ENCODE measurements around the gene CAP1. TPM values are rescaled to one million over a fixed set of nuclear protein-coding genes. Genes with fewer than 3 reads are reported as not detected.
"Not testable (repeated sequence)": the region's sequence is repeated elsewhere in the genome, so short reads cannot be mapped to it uniquely, and the experiment has no call there.

Gene CAP1
- total RNA-seq, 1 donor from 2014 or later = 734 TPM

DNA sequence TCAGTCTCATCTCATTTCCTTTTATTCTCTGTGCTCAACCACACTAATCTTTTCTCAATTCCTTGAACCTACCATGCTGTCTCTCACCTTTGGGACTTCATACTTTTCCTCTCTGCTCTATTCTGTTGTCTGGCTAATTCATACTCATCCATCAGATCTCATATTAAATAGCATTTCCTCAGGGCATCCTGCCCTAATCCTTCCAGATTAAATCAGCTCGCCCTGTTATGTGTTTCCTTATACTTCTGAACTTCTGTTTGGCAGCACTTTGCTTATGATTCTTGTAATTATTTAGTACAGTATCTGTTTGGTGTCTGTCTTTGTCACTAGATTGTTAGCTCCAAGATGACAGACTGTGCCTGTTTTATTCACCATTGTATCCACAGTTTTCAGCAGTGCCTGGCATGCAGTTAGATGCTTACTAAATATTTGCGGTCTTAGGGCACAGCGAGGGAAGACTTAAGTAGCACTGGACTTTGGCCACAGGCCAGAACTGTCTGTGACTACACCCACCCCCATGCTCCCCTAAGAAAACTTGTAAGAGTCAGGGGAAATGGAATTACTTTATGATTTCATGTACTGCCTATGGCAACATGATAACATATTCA is 9.9 kb upstream of the CAP1 start:
- intact Hi-C loops (cut with micrococcal nuclease) = no loop called here

DNA sequence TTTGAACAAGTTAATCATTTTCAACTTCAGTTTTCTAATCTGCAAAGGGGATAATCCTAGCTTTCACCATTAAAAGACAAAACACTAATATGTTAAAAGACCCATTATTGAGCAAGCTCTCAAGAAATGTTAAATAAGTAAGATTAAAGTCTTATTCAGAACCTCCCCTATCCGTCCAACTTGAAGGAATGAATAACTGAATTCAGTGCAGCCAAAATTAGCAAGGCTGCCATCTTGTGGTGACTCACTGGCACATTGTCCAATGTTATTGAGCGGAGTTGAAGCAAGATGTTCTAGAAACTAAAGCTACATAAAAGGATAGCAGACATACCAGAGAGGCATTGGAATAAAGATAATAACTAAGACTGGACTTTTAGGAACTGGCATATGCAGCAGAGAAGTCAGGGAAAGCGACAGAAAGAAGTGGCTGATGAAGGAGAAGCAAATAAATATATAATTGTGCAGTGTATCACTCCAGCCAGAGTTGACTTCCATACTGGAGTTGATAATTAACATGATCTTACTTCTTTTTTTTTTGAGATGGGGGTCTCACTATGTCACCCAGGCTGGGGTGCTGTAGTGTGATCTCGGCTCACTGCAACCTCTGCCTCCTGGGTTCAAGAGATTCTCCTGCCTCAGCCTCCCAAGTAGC is 8.2 kb upstream of the CAP1 start:
- intact Hi-C loops (cut with micrococcal nuclease) = loop anchor here (1.0 kb wide), 3 partner anchors 59 to 215 kb away; no protein-coding TSS in a partner anchor

DNA sequence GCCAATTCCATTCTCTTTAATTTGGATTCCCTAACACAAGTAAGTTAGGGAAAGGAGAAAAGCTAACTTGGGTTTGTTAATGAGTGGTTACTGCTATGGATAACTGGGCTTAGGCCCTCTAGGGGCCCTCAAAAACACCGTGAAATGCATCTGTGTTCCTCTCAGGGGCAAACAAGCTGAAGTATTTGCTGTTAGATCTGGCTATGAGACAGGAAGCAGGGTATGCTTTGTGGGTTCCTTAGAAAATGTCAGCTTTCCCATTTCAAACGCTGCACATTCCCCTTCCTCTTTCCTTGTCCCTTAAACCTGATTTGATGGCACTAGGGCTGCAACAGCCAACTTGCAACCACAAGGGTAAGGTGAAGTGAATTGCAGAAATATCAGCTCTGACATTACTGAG is 5.7 kb upstream of the CAP1 start:
- intact Hi-C loops (cut with micrococcal nuclease) = no loop called here

DNA sequence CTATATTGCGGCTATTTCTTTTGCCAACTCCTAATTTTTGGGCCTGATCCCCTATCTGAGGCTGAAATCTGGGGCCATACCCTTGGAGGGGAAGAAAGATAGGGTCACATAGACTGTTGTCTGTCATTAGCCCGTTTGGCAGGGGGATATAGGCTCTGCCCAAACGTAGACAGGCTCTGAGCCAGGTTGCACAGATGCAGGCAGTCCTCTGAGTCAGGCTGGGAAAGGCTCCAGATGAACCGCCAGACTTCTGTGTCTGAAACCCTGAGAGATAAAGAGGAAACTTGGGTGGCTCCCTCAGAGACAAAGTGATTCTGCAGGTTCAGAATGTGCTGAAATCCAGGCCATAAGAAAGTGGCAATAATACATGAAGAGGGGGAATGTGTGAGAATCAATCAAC is 4.0 kb upstream of the CAP1 start:
- intact Hi-C loops (cut with micrococcal nuclease) = no loop called here

DNA sequence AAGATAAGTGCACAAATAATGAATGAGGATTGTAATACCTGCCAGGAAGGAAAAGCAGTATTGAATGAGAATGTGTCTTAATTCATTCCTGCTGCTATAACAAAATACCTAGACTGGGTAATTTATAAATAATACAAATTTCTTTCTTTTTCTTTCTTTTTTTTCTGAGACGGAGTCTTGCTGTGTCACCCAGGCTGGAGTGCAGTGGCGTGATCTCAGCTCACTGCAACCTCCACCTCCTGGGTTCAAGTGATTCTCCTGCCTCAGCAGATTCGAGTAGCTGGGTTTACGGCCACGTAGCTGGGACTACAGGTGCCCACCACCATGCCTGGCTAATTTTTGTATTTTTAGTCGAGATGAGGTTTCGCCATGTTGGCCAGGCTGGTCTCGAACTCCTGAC is 3.3 kb upstream of the CAP1 start:
- intact Hi-C loops (cut with micrococcal nuclease) = not testable (repeated sequence)

DNA sequence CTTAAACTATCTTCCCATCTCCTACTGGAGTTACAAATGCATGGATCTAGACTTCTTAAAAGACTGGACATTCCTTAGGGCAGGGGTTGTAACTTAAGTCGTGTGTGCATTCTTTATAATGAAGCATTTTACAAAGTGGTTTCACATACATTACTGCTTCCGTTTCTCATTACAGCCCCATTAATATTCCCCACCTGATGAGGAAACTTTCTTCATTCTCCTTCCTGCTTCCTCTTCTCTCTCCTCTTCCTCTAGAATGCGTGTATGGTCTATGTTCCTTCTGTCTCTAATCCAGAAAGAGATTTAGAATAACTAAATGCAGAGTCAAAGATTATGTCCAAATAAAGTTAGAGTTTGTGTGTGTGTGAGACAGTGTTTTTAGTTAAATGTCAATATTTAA is 1.8 kb upstream of the CAP1 start:
- intact Hi-C loops (cut with micrococcal nuclease) = loop anchor here (1.0 kb wide), 1 partner anchor 59 kb away; the partner anchor contains the start of gene PPT1

DNA sequence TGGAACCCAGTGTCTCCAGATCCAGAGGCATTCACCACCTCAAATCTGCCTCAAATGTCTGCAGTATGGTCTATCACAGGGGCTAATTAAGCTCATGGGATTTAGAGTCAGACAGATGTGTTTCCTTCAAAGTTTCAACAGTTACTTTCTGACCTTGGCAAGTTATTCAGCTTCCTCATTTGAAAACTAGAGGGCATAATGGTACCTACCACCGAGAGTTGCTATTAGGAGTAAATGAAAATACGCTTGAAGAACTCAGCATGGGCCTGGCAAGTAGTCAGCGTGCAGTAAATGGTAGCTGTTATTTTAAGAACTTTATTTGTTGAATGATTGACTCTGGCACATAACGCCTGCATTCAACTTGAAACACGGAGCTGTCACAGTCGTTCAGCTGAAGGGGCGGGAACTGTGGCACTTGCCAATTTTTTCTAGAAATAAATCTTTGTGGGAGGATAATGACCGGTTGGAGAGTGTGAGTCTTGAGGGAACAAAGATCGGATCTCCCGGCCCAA is 1.2 kb upstream of the CAP1 start:
- intact Hi-C loops (cut with micrococcal nuclease) = loop anchor here (1.0 kb wide), 1 partner anchor 58 kb away; the partner anchor contains the start of gene PPT1

DNA sequence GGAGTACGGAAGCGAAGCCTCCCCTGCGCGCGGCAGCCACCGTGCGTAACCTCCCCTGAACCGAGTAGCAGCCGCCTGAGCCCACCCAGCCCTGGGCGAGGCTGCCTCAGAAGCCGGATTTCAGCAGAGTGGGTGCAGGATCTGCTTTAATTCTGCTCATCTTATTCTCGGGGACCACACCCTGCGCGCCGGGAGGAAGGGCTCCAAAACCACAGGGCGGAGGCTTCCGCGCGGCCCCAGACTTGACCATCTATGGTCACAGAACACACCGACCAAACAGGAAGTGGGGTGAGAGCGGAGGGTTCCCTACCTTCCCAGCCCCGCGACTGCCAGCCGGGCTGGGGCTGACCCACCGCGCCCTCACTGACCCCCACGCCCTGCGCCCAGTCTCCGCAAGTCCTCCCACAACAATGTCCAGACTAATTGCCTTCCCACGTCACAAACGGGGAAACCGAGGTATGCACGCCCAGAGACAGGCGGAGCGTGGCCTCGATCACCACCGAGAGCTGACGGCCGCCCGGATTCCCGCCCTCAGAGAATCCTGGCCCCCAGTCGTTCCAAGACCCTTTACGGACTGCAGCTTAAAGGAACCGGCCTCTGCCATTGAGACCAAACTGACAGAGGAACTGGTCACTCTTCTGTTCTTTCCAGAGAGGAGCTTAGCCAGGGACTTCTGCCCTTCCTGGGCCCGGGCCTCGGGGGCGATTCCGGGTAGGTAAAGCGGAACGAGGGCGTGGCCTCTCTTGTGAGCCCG is 595 bp upstream of the CAP1 start:
- intact Hi-C loops (cut with micrococcal nuclease) = loop anchor here (1.0 to 10.0 kb wide), 13 partner anchors 19 to 941 kb away; partner anchors contain the start of genes MFSD2A, NFYC, PPIE and PPT1

DNA sequence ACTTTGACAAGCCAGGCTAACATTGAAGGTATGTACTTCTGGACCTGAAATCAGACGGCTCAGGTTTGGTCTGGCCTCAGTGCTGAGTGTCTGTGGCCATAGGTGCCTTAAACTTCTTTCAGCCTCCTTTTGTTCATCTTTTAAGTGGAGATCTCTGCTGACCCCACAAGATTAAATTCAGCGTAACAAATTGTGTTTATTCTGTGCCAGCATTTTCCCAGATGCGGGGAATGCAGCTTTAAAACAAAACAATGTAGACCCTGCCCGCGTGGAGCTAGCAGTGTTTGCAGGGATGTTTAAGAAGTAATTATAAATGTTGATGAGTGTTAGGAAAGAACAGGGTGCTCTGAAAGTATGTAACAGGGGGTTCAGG is 923 bp downstream of the CAP1 start:
- intact Hi-C loops (cut with micrococcal nuclease) = loop anchor here (1.0 to 10.0 kb wide), 9 partner anchors 8 to 939 kb away; partner anchors contain the start of genes NFYC, PPIE and RLF

DNA sequence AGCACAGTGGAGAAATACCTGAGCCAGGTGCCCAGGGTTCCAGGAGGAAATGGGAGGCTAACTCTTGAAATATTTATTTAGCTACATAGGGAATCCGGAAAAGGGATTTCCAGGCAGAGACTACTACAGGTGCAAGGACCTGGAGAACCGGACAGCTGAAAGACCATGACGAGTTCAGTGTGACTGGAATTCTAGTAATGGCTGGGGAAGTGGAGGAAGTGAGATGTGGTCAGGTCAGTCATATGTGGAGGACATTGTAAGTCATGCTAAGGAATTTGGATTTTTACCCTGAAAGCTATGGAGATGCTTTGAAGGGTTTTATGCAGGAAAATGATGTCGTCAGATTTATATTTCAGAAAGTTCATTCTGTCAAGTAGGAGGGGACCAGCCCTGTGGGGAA is 1.8 kb downstream of the CAP1 start:
- intact Hi-C loops (cut with micrococcal nuclease) = loop anchor here (5.0 to 10.0 kb wide), 5 partner anchors 35 to 848 kb away; partner anchors contain the start of genes NFYC and RLF

DNA sequence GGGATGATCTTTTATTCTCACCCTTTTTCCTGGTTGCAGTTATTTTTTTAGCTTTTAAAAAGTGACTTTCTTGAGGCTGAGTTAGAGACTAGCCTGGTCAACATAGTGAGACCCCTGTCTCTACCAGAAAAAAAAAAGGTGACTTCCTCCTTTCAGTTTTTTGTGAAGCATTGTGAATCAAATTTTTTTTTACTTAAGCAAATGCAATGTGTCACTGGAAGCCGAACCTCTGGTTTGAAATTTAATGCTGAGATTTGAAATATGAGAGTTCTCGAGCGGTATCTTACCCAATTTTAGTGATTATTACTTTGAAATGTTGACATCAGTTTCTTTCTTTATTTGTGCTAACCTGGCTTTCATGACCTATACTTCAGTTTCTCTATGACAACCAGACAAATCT is 3.6 kb downstream of the CAP1 start:
- intact Hi-C loops (cut with micrococcal nuclease) = loop anchor here (5.0 to 10.0 kb wide), 5 partner anchors 33 to 849 kb away; partner anchors contain the start of genes NFYC and RLF

DNA sequence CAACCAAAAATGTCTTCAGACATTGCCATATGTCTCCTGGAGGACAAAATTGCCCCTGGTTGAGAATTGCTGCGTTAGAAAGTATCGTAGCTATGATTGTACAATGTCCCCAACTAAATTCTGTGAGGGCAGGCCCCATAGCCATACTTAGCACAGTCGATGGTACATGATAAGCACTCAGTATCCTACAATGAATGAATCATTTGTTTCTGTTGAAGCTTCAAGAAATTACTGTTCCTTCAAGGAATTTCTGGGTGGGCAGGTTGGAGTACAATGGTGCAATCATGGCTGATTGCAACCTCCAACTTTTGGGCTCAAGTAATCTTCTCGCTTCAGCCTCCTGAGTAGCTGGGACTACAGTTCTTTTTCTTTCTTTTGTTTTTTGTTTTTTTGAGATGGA is 4.7 kb downstream of the CAP1 start:
- intact Hi-C loops (cut with micrococcal nuclease) = loop anchor here (10.0 kb wide), 1 partner anchor 850 kb away; no protein-coding TSS in a partner anchor

DNA sequence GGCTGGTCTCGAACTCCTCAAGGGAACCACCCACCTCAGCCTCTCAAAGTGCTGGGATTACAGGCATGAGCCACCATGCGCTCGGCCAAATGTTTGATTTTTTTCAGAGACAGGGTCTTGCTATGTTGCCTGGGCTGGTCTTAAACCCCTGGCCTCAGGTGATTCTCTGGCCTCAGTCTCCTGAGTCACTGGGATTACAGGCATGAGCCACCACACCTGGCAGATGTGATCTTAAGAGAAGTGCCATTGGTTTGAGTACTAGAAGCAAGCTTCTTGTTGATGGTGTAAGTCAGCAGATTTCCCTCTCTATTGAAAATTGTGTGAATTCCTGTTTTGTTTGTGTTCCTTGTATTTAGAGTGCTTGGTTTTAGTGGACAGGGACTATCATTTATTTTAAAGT is 5.2 kb downstream of the CAP1 start:
- intact Hi-C loops (cut with micrococcal nuclease) = loop anchor here (10.0 kb wide), 1 partner anchor 851 kb away; no protein-coding TSS in a partner anchor

DNA sequence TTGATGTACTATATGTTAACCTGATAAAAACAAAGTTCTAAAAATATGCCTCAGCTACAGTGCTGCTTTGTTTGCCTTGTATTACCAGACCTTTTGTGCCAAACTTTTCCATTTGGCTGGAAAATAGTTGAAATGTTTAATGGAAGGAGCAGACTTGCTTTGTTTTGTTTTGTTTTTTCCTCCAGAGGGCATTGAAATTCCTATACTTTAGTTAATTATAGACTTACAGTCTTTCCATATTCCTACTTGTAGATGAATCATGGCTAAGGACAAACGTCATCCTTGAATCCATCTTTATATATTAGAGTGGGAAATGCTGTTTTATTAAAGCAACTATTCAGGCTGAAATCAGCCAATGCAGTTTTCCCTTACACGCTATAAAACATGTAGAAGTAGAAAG is 6.7 kb downstream of the CAP1 start:
- intact Hi-C loops (cut with micrococcal nuclease) = loop anchor here (10.0 kb wide), 1 partner anchor 852 kb away; no protein-coding TSS in a partner anchor

DNA sequence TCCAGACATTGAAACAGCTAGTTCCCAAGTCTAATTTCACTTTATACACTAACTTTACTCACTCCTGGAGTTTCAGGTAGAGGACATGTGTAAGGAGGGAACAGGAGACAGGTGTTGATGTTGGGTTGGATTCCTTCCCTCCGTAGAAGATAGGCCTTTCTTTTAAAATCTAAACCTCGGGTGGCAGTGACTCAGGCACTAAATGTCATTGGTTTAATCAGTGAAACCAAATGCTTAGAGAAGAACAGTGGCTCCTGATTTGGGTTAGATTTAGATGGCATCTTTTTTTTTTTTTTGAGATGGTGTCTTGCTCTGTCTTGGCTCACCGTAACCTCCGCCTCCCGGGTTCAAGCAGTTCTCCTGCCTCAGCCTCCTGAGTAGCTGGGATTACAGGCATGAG is 7.2 kb downstream of the CAP1 start:
- intact Hi-C loops (cut with micrococcal nuclease) = loop anchor here (2.0 to 10.0 kb wide), 2 partner anchors 853 to 931 kb away; partner anchors contain the start of gene CTPS1

DNA sequence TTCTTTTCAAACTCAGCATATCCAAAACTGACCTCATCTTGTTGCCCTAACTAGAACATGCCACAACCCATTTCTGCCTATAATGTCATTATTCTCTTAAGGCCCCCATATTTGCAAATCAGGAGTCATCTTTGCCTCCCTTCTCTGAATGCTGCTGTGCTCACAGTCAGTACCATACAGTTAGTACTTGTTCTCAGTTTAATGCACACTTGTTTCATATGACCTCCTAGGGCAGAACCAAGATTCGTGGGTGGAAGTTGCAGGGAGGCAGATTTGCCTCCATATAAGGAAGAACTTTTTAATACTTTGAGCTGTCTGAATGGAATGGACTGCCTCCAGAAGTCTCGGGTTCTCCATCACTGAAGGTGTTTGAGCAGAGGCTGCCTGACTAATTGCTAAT is 9.2 kb downstream of the CAP1 start:
- intact Hi-C loops (cut with micrococcal nuclease) = loop anchor here (1.0 to 10.0 kb wide), 4 partner anchors 8 to 929 kb away; partner anchors contain the start of gene CTPS1

DNA sequence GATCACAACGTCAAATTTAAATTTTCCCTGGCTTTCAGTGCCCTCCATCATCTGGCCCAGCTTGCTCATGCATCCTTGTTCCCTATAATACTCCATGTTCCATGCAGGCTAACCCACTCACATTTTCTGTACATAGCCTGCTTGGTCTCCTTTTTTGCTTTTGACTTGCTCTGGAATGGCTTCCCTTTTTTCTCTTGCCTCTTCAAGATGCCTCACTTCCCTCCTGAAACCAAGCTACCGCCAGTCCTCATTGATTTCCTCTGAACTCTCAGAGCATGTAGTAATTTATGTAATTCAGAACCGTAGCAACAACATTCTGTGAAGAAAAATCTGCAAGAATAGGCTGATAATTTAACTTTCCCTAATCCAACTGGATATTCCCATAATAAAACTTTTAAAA is 10.3 kb downstream of the CAP1 start:
- intact Hi-C loops (cut with micrococcal nuclease) = loop anchor here (1.0 kb wide), 1 partner anchor 8 kb away; no protein-coding TSS in a partner anchor

DNA sequence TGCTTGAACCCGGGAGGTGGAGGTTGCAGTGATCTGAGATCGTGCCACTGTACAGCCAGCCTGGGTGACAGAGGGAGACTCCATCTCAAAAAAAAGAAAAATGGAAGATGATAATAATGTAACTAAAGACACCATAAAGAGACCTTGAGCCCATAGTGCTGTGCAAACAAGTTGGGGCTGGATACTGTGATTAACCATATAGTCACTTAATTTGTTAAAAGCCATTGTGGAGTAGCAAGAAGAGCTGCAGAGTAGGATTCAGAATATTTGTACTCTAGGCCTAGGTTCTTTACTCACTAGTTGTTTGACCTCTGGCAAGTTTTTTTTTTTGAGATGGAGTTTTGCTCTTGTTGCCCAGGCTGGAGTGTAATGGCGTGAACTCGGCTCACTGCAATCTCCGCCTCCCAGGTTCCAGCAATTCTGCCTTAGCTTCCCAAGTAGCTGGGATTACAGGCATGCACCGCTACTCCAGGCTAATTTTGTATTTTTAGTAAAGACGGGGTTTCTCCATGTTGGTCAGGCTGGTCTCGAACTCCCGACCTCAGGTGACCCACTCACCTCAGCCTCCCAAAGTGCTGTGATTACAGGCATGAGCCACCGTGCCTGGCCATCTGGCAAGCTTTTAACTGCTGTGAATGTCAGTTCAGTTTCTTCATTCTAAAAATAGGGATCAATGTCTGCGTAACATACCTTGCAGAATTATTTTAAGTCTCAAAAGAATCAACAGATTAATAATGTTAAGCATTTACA is 12.8 kb downstream of the CAP1 start:
- intact Hi-C loops (cut with micrococcal nuclease) = no loop called here

DNA sequence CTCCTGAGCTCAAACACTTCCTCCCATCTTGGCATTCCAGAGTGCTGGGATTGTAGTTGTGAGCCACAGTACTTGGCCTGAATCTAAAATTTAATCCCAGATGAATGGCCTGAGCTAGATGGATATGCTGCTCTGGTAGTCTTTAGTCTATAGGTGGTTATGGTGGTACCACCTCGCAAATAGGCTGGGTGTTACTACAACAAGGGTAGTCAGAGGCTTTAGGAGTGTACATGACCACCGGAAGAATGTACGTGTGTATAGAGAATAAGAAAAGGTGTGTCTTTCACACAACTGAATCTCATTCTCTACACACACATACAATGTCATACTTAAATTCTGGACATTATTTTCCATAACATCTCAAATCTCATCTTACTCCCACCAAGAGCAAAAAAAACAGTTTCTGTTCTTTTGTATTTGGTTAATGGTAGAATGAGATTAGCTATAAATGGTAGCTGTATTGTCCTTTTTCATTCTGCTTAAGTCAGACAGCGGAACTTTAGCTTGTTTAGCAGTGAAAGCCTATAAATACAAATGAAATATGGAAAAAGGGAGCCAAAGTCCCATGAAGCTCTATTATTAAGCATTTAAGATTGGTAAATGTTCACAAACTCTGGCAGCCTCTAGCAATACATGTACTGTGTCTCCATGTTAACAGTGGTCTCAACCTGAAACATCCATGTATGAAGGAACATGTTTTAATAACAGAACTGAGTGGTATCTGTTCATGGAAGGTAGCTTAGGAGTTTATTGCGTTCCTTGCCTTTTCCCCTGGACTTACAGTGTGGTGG is 16.2 kb downstream of the CAP1 start:
- intact Hi-C loops (cut with micrococcal nuclease) = no loop called here
